ENCODE results near the gene SLF1. TPM values are rescaled to one million over a fixed set of nuclear protein-coding genes. Genes with fewer than 3 reads are reported as not detected.
A peak's percentile ranks its signal among the peaks of the same experiment; 100 is the strongest.

SLF1 gene
- polyA plus RNA-seq, 2 of the 4 experiments (the other 2 are of a cell fraction): 11.4 to 17.1 TPM

GRCh38 chr5:94615862-94616261, 2.6 kb upstream of the SLF1 start (continued):
- no peak for TF ChIP-seq CHD4 (IDR thresholded peaks at IDR 0.05; ENCODE audit: borderline replicate concordance)
- TF ChIP-seq HOXA7 (CRISPR knock-in tag; IDR thresholded peaks at IDR 0.05): no peak

GRCh38 chr5:94618029-94618492, 408 bp upstream of the SLF1 start:
- Histone ChIP-seq H3K9me3 (no peaks in the 10 kb centered on the region), H3K4me2 (peak overlapping the region; percentile 80), H3K4me1 (peaks cover 12% of the 10 kb centered on the region; the same call in 1 of the 3 replicates), H3K4me3 (peak overlapping the region; percentile 76), H3K27ac (peak overlapping the region; percentile 71 to 89)
- DNase-seq (ENCODE audit: low read depth in 1 of 2, low spot score in 1 of 2) (peak; percentile 31 to 72), ATAC-seq (peak; percentile 81), FAIRE-seq (no peak)
- POLR2A ChIA-PET: interaction anchor here (0.7 to 1.2 kb wide), 2 partner anchors 80 to 463 kb away, joined by 3 read pairs; no protein-coding TSS in a partner anchor
- no peak for TF ChIP-seq HOXB5 (CRISPR knock-in tag; IDR thresholded peaks at IDR 0.05)
- TF ChIP-seq RAD21 (conservative IDR thresholded peaks at IDR 0.05 in 1 of 2, IDR thresholded peaks at IDR 0.05 in 1 of 2): no peak
- TF ChIP-seq FOSB (CRISPR knock-in tag; IDR thresholded peaks at IDR 0.05): no peak
- TF ChIP-seq ZFP36 (IDR thresholded peaks at IDR 0.05; ENCODE audit: borderline replicate concordance, partially characterized antibody): no peak
- TF ChIP-seq ZSCAN20 (CRISPR knock-in tag; IDR thresholded peaks at IDR 0.05): no peak
- TF ChIP-seq PBX3 (IDR thresholded peaks at IDR 0.05): no peak
- TF ChIP-seq NPAS2 (CRISPR knock-in tag; IDR thresholded peaks at IDR 0.05; ENCODE audit: borderline replicate concordance): no peak
- no peak for TF ChIP-seq HEYL (CRISPR knock-in tag; IDR thresholded peaks at IDR 0.05)
- TF ChIP-seq JUNB (IDR thresholded peaks at IDR 0.05): no peak
- TF ChIP-seq NFE2L2 (conservative IDR thresholded peaks at IDR 0.05; ENCODE audit: low read length): no peak
- TF ChIP-seq HOXA7 (CRISPR knock-in tag; IDR thresholded peaks at IDR 0.05): no peak
- no peak for TF ChIP-seq ZNF302 (CRISPR knock-in tag; IDR thresholded peaks at IDR 0.05)
- TF ChIP-seq ZC3H11A (IDR thresholded peaks at IDR 0.05): no peak
- TF ChIP-seq BHLHE40 (IDR thresholded peaks at IDR 0.05; ENCODE audit: low read depth, low read length): no peak
- TF ChIP-seq TFCP2L1 (CRISPR knock-in tag; IDR thresholded peaks at IDR 0.05): no peak
- TF ChIP-seq KDM1A (IDR thresholded peaks at IDR 0.05; ENCODE audit: low read depth): no peak
- no peak for TF ChIP-seq E2F6 (IDR thresholded peaks at IDR 0.05; ENCODE audit: borderline replicate concordance, low read depth)
- no peak for TF ChIP-seq JUN (IDR thresholded peaks at IDR 0.05)
- TF ChIP-seq BCL3 (IDR thresholded peaks at IDR 0.05): no peak
- no peak for TF ChIP-seq ESRRA (IDR thresholded peaks at IDR 0.05; ENCODE audit: borderline replicate concordance, low read length)
- WGBS (ENCODE audit: missing lambda C conversion rate): 1% methylated on average over 21 of the region's 23 CpGs
- CTCF ChIA-PET: interaction anchor here (1.2 to 1.6 kb wide), 2 partner anchors 74 to 93 kb away, joined by 3 to 4 read pairs; no protein-coding TSS in a partner anchor

- TF ChIP-seq RNF2 (IDR thresholded peaks at IDR 0.05; ENCODE audit: borderline replicate concordance, low read depth): no peak
- TF ChIP-seq ZNF302 (CRISPR knock-in tag; IDR thresholded peaks at IDR 0.05): no peak
- TF ChIP-seq PBX3 (IDR thresholded peaks at IDR 0.05): no peak
- TF ChIP-seq HOXA7 (CRISPR knock-in tag; IDR thresholded peaks at IDR 0.05): no peak
- no peak for TF ChIP-seq TFCP2L1 (CRISPR knock-in tag; IDR thresholded peaks at IDR 0.05)
- no peak for TF ChIP-seq MAX (IDR thresholded peaks at IDR 0.05)
- no peak for ATAC-seq
- no peak for FAIRE-seq
- CTCF ChIA-PET: no interaction called here
- H3K27ac ChIP-seq: no peak overlapping the region
- H3K4me3 ChIP-seq: no peak overlapping the region
- no peaks in the 10 kb centered on the region for H3K9me3 ChIP-seq
- 92% methylated on average over 5 of the region's 5 CpGs for WGBS (ENCODE audit: missing lambda C conversion rate)
- POLR2A ChIA-PET: no interaction called here
- H3K4me1 ChIP-seq: peaks cover 17% of the 10 kb centered on the region; the same call in 2 of the 3 replicates
- DNase-seq (ENCODE audit: low read depth in 1 of 2, low spot score in 1 of 2): no peak
- H3K4me2 ChIP-seq: peak overlapping the region; percentile 75
Observed at GRCh38 chr5:94620256-94620655, 1.8 kb downstream of the SLF1 start.
